Mesenchymal stem cell (in vitro differentiated cells and primary cell): ENCODE results near the gene ACE.

ENCODE experiments used
- DNase-seq: peaks from one replicate; pipeline ENCODE4 v3.0.0-alpha.2; 2013
- H2AFZ ChIP-seq: one replicate; pipeline ENCODE4 v1.6.1; 2013; ENCODE audit warnings: low read depth, mild to moderate bottlenecking, control low read depth, inconsistent platforms, low read length, moderate library complexity
- H2AK5ac ChIP-seq: 2 replicates; pipeline ENCODE4 v1.6.1; 2013; ENCODE audit warnings: low read length, moderate library complexity, mild to moderate bottlenecking, inconsistent platforms; ENCODE audit not compliant: severe bottlenecking
- H2BK120ac ChIP-seq: one replicate; pipeline ENCODE4 v1.6.1; 2013; ENCODE audit warnings: low read depth, mild to moderate bottlenecking, inconsistent platforms, low read length, moderate library complexity
- H2BK12ac ChIP-seq, 2 experiments: one replicate each; pipeline ENCODE4 v1.6.1; 2013; ENCODE audit warnings: inconsistent platforms in 2 of 2, low read length in 2 of 2, mild to moderate bottlenecking in 2 of 2, moderate library complexity in 2 of 2, control low read depth in 1 of 2
- H2BK15ac ChIP-seq: one replicate; pipeline ENCODE4 v1.6.1; 2013; ENCODE audit warnings: mild to moderate bottlenecking, low read depth, inconsistent platforms; ENCODE audit not compliant: poor library complexity, severe bottlenecking
- H2BK5ac ChIP-seq: 2 replicates; pipeline ENCODE4 v1.6.1; 2013; ENCODE audit warnings: low read depth, mild to moderate bottlenecking, low read length, control low read depth, inconsistent platforms; ENCODE audit not compliant: poor library complexity, severe bottlenecking
- H3K14ac ChIP-seq, 2 experiments: one replicate each; pipeline ENCODE4 v1.6.1; 2013; ENCODE audit warnings: inconsistent platforms in 2 of 2, low read length in 2 of 2, control low read depth in 1 of 2, mild to moderate bottlenecking in 1 of 2, moderate library complexity in 1 of 2
- H3K18ac ChIP-seq, 2 experiments: one replicate each; pipeline ENCODE4 v1.6.1; 2013; ENCODE audit warnings: inconsistent platforms in 2 of 2, low read length in 2 of 2, control low read depth in 1 of 2, low read depth in 1 of 2, mild to moderate bottlenecking in 1 of 2
- H3K23ac ChIP-seq, 2 experiments: one replicate each; pipeline ENCODE4 v1.6.1; 2013; ENCODE audit warnings: inconsistent platforms in 2 of 2, low read length in 2 of 2, mild to moderate bottlenecking in 2 of 2, moderate library complexity in 2 of 2, control low read depth in 1 of 2
- H3K27ac ChIP-seq: 2 replicates; pipeline ENCODE4 v1.5.1; 2013; ENCODE audit warnings: mild to moderate bottlenecking, moderate library complexity, low read length, control low read depth, inconsistent platforms; ENCODE audit not compliant: poor library complexity, severe bottlenecking
- H3K27me3 ChIP-seq, 2 experiments: 2 replicates each; pipeline versions ENCODE4 v1.6.1 to v1.7.0; 2013; ENCODE audit warnings: low read length in 2 of 2, mild to moderate bottlenecking in 2 of 2, moderate library complexity in 2 of 2, control low read depth in 1 of 2, inconsistent platforms in 1 of 2; ENCODE audit not compliant: control insufficient read depth in 1 of 2, insufficient read depth in 1 of 2
- H3K36me3 ChIP-seq, 2 experiments: 2 replicates each; pipeline versions ENCODE4 v1.6.1 to v1.7.0; 2013; ENCODE audit warnings: low read length in 2 of 2, control low read depth in 1 of 2, inconsistent platforms in 1 of 2, low read depth in 1 of 2, mild to moderate bottlenecking in 1 of 2; ENCODE audit not compliant: insufficient read depth in 2 of 2, control insufficient read depth in 1 of 2
- H3K4ac ChIP-seq, 2 experiments: one replicate each; pipeline ENCODE4 v1.6.1; 2013; ENCODE audit warnings: inconsistent platforms in 2 of 2, low read length in 2 of 2, mild to moderate bottlenecking in 2 of 2, moderate library complexity in 2 of 2, control low read depth in 1 of 2, low read depth in 1 of 2
- H3K4me1 ChIP-seq: 2 replicates; pipeline ENCODE4 v1.6.1; 2013; ENCODE audit warnings: low read depth, low read length, control low read depth; ENCODE audit not compliant: control insufficient read depth, insufficient read depth
- H3K4me2 ChIP-seq: 2 replicates; pipeline ENCODE4 v1.6.1; 2013; ENCODE audit warnings: low read length, mild to moderate bottlenecking, inconsistent platforms; ENCODE audit not compliant: poor library complexity, severe bottlenecking
- H3K4me3 ChIP-seq, 2 experiments: 2 replicates each; pipeline versions ENCODE4 v1.5.1 to v1.7.0; 2013; ENCODE audit warnings: low read length in 2 of 2, mild to moderate bottlenecking in 2 of 2, control low read depth in 1 of 2, low read depth in 1 of 2; ENCODE audit not compliant: insufficient read depth in 1 of 2
- H3K79me1 ChIP-seq: replicated peaks from 2 replicates; pipeline ENCODE4 v1.6.1; 2013; ENCODE audit warnings: mild to moderate bottlenecking, control low read depth, low read length, inconsistent platforms; ENCODE audit not compliant: poor library complexity, severe bottlenecking
- H3K9ac ChIP-seq: 2 replicates; pipeline ENCODE4 v1.7.0; 2013; ENCODE audit warnings: mild to moderate bottlenecking, low read length, moderate library complexity
- H3K9me3 ChIP-seq: 2 replicates; pipeline ENCODE4 v1.7.0; 2013; ENCODE audit warnings: mild to moderate bottlenecking, low read length; ENCODE audit not compliant: control insufficient read depth
- H4K8ac ChIP-seq: one replicate; pipeline ENCODE4 v1.6.1; 2013; ENCODE audit warnings: inconsistent platforms, mild to moderate bottlenecking, low read length, moderate library complexity
- H4K91ac ChIP-seq: one replicate; pipeline ENCODE4 v1.6.1; 2013; ENCODE audit warnings: mild to moderate bottlenecking, low read length, inconsistent platforms
- WGBS: methylation state at CpG from one replicate; pipeline ENCODE4 v1.1.7; 2013; ENCODE audit warnings: mixed read lengths; 5-methylcytosine and 5-hydroxymethylcytosine counted together

The ACE gene

DNA sequence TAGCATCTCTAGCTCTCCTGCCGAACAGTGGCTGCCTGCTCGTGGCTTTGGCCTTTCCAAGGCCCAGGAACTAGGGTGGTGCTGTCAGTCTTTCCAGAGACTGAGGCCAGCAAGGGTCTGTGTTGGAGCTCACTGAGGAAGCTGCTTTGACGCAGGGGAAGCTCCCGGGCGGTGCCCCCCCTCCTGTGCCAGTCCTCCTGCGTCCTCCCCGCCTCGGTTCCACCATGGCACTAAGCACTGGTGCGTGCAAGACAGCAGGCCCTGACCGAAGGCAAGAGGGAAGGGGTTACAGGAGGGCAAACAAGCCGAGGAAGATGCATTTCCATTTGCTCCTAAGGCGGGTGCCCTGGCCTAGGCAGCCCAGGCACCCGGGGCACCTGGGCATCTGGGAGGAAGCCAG is 35.2 kb upstream of the ACE start:
- Histone ChIP-seq H3K4ac (no peak overlapping the region), H3K36me3 (peaks cover 0 to 4% of the 10 kb centered on the region in 2 experiments), H3K9me3 (no peaks in the 10 kb centered on the region), H4K91ac (no peak overlapping the region), H2BK5ac (no peak overlapping the region), H3K27ac (no peak overlapping the region), H2BK15ac (no peak overlapping the region), H3K27me3 (no peaks in the 10 kb centered on the region), H2AFZ (no peak overlapping the region), H3K79me1 (peaks cover 13% of the 10 kb centered on the region), H2BK120ac (no peak overlapping the region), H3K18ac (no peak overlapping the region), H3K4me3 (no peak overlapping the region), H3K4me2 (no peak overlapping the region), H3K14ac (no peak overlapping the region), H2AK5ac (no peak overlapping the region), H3K9ac (no peak overlapping the region), H4K8ac (no peak overlapping the region), H2BK12ac (no peak overlapping the region), H3K23ac (no peak overlapping the region), H3K4me1 (peaks cover 30% of the 10 kb centered on the region)
- DNase-seq = no peak
- WGBS = 95% methylated on average over 13 of the region's 13 CpGs

GRCh38 chr17:63442074-63442473 is 34.8 kb upstream of the ACE start:
- peaks cover 13% of the 10 kb centered on the region for H3K79me1 ChIP-seq
- peaks cover 33% of the 10 kb centered on the region for H3K4me1 ChIP-seq
- H3K27me3 ChIP-seq = no peaks in the 10 kb centered on the region
- H2BK5ac ChIP-seq = no peak overlapping the region
- H3K23ac ChIP-seq = no peak overlapping the region
- no peak overlapping the region for H3K18ac ChIP-seq
- no peak overlapping the region for H3K27ac ChIP-seq
- no peak overlapping the region for H2AFZ ChIP-seq
- no peak overlapping the region for H3K4ac ChIP-seq
- DNase-seq = no peak
- no peak overlapping the region for H4K91ac ChIP-seq
- H3K14ac ChIP-seq = no peak overlapping the region
- H3K9ac ChIP-seq = no peak overlapping the region
- H2BK12ac ChIP-seq = no peak overlapping the region
- H4K8ac ChIP-seq = no peak overlapping the region
- no peaks in the 10 kb centered on the region for H3K9me3 ChIP-seq
- no peak overlapping the region for H3K4me2 ChIP-seq
- no peak overlapping the region for H2BK15ac ChIP-seq
- H3K36me3 ChIP-seq = peaks cover 0 to 3% of the 10 kb centered on the region in 2 experiments
- WGBS = 89% methylated on average over 8 of the region's 8 CpGs
- H2AK5ac ChIP-seq = no peak overlapping the region
- H3K4me3 ChIP-seq = no peak overlapping the region
- no peak overlapping the region for H2BK120ac ChIP-seq

DNA sequence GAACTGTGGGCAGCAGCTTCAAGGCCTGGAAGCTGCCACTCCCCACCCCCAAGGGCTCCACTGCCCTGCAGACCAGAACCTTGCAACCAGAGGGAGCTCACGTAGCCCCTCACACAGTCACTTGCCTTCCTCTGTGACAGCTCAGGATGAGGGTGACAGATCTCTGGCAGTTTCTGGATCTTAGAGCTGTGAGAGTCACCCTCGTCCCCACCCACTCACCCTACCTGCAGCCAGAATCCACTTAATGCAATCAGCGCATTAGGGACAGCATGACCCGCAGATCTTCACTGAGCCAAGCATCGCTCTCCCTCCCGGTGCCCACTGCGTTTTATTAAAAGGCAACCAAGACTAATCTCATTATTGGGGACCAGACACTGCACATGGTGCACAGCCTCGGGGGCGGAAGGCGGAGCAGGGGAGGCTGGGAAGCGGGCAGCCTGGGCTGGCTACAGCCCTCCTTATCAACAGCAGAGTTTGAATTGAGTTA is 34.3 kb upstream of the ACE start:
- peaks cover 31% of the 10 kb centered on the region for H3K4me1 ChIP-seq
- H2BK12ac ChIP-seq = no peak overlapping the region
- no peaks in the 10 kb centered on the region for H3K9me3 ChIP-seq
- H3K27me3 ChIP-seq = no peaks in the 10 kb centered on the region
- H3K23ac ChIP-seq = no peak overlapping the region
- no peaks in the 10 kb centered on the region for H3K36me3 ChIP-seq
- no peak for DNase-seq
- H2BK15ac ChIP-seq = no peak overlapping the region
- WGBS = 81% methylated on average over 11 of the region's 11 CpGs
- H3K27ac ChIP-seq = no peak overlapping the region
- no peak overlapping the region for H2BK120ac ChIP-seq
- H3K14ac ChIP-seq = no peak overlapping the region
- no peak overlapping the region for H3K9ac ChIP-seq
- H4K91ac ChIP-seq = no peak overlapping the region
- H3K4me2 ChIP-seq = no peak overlapping the region
- H3K4ac ChIP-seq = no peak overlapping the region
- no peak overlapping the region for H2AK5ac ChIP-seq
- no peak overlapping the region for H3K4me3 ChIP-seq
- H4K8ac ChIP-seq = no peak overlapping the region
- H3K18ac ChIP-seq = no peak overlapping the region
- peaks cover 10% of the 10 kb centered on the region for H3K79me1 ChIP-seq
- H2AFZ ChIP-seq = no peak overlapping the region
- no peak overlapping the region for H2BK5ac ChIP-seq

- Histone ChIP-seq H3K9ac (no peak overlapping the region), H3K27me3 (no peaks in the 10 kb centered on the region), H4K8ac (no peak overlapping the region), H2BK12ac (no peak overlapping the region), H2AFZ (no peak overlapping the region), H2AK5ac (no peak overlapping the region), H3K36me3 (no peaks in the 10 kb centered on the region), H3K9me3 (no peaks in the 10 kb centered on the region), H3K23ac (no peak overlapping the region), H3K4me2 (no peak overlapping the region), H2BK15ac (no peak overlapping the region), H3K18ac (no peak overlapping the region), H3K4me3 (no peak overlapping the region), H2BK5ac (no peak overlapping the region), H3K14ac (no peak overlapping the region), H3K27ac (no peak overlapping the region), H4K91ac (no peak overlapping the region), H2BK120ac (no peak overlapping the region), H3K4ac (no peak overlapping the region), H3K79me1 (peaks cover 8% of the 10 kb centered on the region), H3K4me1 (peaks cover 31% of the 10 kb centered on the region)
- 97% methylated on average over 6 of the region's 6 CpGs for WGBS
- DNase-seq = no peak
These were observed 33.8 kb upstream of the ACE start for GRCh38 chr17:63443053-63443452.
